AG09309 (cell line): ENCODE results near the gene SAMD8.

ENCODE experiments used
- DNase-seq: peaks from one replicate; pipeline ENCODE4 v3.0.0-alpha.2; 2010; ENCODE audit warnings: low read depth
- H3K4me3 ChIP-seq: 2 replicates; pipeline ENCODE4 v1.5.1; 2011; ENCODE audit warnings: mild to moderate bottlenecking, low read depth, low read length, moderate library complexity; ENCODE audit not compliant: control insufficient read depth
- TF ChIP-seq, protein P1 (sequence below): IDR thresholded peaks from 2 replicates; pipeline ENCODE4 v1.5.1; 2011; ENCODE audit warnings: mild to moderate bottlenecking, low read depth, low read length, inconsistent platforms; ENCODE audit not compliant: insufficient read depth, control insufficient read depth; ENCODE audit errors: missing control alignments

The SAMD8 gene

DNA sequence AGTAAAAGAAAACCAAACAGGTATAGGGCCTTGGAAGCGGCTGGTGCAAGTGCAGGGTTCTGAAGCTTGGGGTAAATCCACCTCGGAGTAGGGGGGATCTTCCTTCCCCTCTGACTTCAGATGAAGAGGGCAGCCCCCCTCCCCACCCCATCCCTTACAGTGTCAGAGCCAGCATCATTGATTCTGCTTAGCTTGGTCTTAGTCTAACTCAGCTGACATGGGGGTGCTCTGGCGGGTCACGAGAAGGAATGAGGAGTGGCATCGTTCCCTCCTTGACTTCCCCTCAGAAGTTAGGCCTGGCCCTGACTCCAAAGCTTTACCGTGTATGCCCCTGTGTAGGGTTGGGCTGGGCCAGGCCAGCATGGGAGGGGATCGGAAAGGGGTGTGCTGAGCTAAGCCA lies 44.2 kb upstream of the SAMD8 start:
- no peak for DNase-seq
- TF ChIP-seq, protein P1, sequence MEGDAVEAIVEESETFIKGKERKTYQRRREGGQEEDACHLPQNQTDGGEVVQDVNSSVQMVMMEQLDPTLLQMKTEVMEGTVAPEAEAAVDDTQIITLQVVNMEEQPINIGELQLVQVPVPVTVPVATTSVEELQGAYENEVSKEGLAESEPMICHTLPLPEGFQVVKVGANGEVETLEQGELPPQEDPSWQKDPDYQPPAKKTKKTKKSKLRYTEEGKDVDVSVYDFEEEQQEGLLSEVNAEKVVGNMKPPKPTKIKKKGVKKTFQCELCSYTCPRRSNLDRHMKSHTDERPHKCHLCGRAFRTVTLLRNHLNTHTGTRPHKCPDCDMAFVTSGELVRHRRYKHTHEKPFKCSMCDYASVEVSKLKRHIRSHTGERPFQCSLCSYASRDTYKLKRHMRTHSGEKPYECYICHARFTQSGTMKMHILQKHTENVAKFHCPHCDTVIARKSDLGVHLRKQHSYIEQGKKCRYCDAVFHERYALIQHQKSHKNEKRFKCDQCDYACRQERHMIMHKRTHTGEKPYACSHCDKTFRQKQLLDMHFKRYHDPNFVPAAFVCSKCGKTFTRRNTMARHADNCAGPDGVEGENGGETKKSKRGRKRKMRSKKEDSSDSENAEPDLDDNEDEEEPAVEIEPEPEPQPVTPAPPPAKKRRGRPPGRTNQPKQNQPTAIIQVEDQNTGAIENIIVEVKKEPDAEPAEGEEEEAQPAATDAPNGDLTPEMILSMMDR = no peak
- H3K4me3 ChIP-seq = no peak overlapping the region

GRCh38 chr10:75068523-75068922 lies 42.9 kb upstream of the SAMD8 start:
- TF ChIP-seq, protein P1 = no peak
- no peak for DNase-seq
- no peak overlapping the region for H3K4me3 ChIP-seq

DNA sequence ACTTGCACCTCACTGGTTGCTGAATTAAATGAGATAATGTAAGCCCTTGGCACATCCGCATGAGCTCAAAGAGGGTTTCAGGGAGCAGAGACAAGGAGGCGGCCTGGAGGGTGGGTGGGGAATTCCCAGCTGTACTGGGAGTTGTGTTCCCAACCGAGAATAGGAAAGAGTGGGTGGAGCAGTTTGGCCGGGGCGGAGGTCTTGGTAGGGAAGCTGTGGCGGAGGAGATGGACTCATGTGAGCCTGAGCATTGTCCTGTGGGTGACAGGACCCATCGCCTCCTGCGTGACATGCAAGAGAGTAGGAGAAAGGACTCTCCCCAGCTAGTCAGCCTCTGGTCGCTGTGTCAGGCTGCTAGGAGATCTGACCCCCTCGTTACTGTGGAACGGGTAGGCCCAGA lies 41.0 kb upstream of the SAMD8 start:
- no peak overlapping the region for H3K4me3 ChIP-seq
- TF ChIP-seq, protein P1 = no peak
- no peak for DNase-seq

- no peak overlapping the region for H3K4me3 ChIP-seq
- no peak for DNase-seq
- TF ChIP-seq, protein P1 = no peak
Measured at GRCh38 chr10:75070961-75071428, 40.5 kb upstream of the SAMD8 start.

DNA sequence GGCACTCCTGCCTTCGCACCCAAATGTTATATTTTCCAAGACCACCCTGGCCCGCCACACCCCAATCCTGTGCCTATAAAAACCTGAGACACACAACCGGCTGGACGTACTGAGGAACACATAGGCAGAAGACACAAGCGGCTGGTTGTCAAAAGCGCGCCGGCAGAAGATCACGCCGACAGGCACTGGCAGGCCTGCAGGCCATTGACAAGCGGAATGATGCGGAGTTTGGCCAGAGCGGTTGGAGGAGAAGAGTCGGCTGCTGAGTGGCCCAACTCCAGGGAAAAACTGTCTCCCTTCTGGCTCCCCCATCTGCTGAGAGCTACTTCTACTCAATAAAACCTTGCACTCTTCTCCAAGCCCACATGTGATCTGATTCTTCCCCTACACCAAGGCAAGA lies 39.7 kb upstream of the SAMD8 start:
- TF ChIP-seq, protein P1 = no peak
- DNase-seq = no peak
- H3K4me3 ChIP-seq = no peak overlapping the region

GRCh38 chr10:75072727-75073126 lies 38.7 kb upstream of the SAMD8 start:
- no peak overlapping the region for H3K4me3 ChIP-seq
- TF ChIP-seq, protein P1 = no peak
- no peak for DNase-seq

DNA sequence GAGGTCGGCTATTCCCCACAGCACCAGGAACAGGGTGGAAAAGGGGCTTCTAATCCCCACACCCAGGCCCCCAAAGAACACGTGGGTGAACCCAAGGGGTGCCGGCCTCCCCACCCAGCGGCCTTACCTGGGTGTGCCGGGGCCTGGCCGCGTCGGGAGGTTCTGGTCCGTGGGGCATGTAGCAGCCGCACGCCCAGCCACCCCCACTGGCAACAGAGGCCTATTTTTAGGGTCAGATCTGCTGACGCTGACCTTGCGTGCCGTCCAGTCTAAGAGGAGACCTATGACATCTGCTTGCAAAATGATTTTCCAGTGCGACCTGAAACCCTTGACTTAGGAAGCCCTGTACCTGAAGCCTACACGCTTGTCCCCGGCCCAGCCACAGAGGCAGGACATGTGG lies 38.0 kb upstream of the SAMD8 start:
- H3K4me3 ChIP-seq = no peak overlapping the region
- no peak for DNase-seq
- TF ChIP-seq, protein P1 = no peak
